ENCODE data around the gene PDZRN4.

- no peak for TF ChIP-seq CTCF (IDR thresholded peaks at IDR 0.05; ENCODE audit: low read depth, low read length)
- TF ChIP-seq EZH2phosphoT487 (IDR thresholded peaks at IDR 0.05; ENCODE audit: low read depth) = no peak
Observed at GRCh38 chr12:41466802-41467201, 278.7 kb downstream of the PDZRN4 start.

Measured in OCI-LY3 (cell line).